ENCODE results near the gene RNF157.

The RNF157 gene

GRCh38 chr17:76152591-76152990, 87.7 kb downstream of the RNF157 start:
- no peak for DNase-seq (ENCODE audit: extremely low read depth, insufficient read length)
- no peak for TF ChIP-seq CTCF (IDR thresholded peaks at IDR 0.05; ENCODE audit: insufficient read depth, low read length, poor library complexity, severe bottlenecking)

GRCh38 chr17:76151896-76152454, 88.3 kb downstream of the RNF157 start:
- no peak for TF ChIP-seq CTCF (IDR thresholded peaks at IDR 0.05; ENCODE audit: insufficient read depth, low read length, poor library complexity, severe bottlenecking)
- DNase-seq (ENCODE audit: extremely low read depth, insufficient read length), result no peak
- H3K36me3 ChIP-seq (ENCODE audit: control insufficient read depth, insufficient read depth, low read length), result no peaks in the 10 kb centered on the region
- H3K27me3 ChIP-seq (replicated peaks; ENCODE audit: control insufficient read depth, insufficient read depth, low read length), result no peaks in the 10 kb centered on the region
- no peak overlapping the region for H3K4me3 ChIP-seq (replicated peaks; ENCODE audit: low read depth, low read length)

More at GRCh38 chr17:76152591-76152990, 87.7 kb downstream of the RNF157 start:
- H3K27me3 ChIP-seq (replicated peaks; ENCODE audit: control insufficient read depth, insufficient read depth, low read length), result no peaks in the 10 kb centered on the region
- H3K4me3 ChIP-seq (replicated peaks; ENCODE audit: low read depth, low read length), result no peak overlapping the region
- no peaks in the 10 kb centered on the region for H3K36me3 ChIP-seq (ENCODE audit: control insufficient read depth, insufficient read depth, low read length)

GRCh38 chr17:76150712-76151622, 89.3 kb downstream of the RNF157 start:
- Histone ChIP-seq H3K4me3 (replicated peaks; ENCODE audit: low read depth, low read length) (no peak overlapping the region), H3K36me3 (ENCODE audit: control insufficient read depth, insufficient read depth, low read length) (no peaks in the 10 kb centered on the region), H3K27me3 (replicated peaks; ENCODE audit: control insufficient read depth, insufficient read depth, low read length) (no peaks in the 10 kb centered on the region)
- TF ChIP-seq CTCF (IDR thresholded peaks at IDR 0.05; ENCODE audit: insufficient read depth, low read length, poor library complexity, severe bottlenecking), result no peak
- DNase-seq (ENCODE audit: extremely low read depth, insufficient read length), result no peak

- H3K36me3 ChIP-seq (ENCODE audit: control insufficient read depth, insufficient read depth, low read length), result no peaks in the 10 kb centered on the region
- no peaks in the 10 kb centered on the region for H3K27me3 ChIP-seq (replicated peaks; ENCODE audit: control insufficient read depth, insufficient read depth, low read length)
- TF ChIP-seq CTCF (IDR thresholded peaks at IDR 0.05; ENCODE audit: insufficient read depth, low read length, poor library complexity, severe bottlenecking), result no peak
- no peak overlapping the region for H3K4me3 ChIP-seq (replicated peaks; ENCODE audit: low read depth, low read length)
- DNase-seq (ENCODE audit: extremely low read depth, insufficient read length), result no peak
Measured at GRCh38 chr17:76149214-76149613, 91.1 kb downstream of the RNF157 start.

GRCh38 chr17:76148015-76148326, 92.3 kb downstream of the RNF157 start:
- Histone ChIP-seq H3K4me3 (replicated peaks; ENCODE audit: low read depth, low read length) (no peak overlapping the region), H3K27me3 (replicated peaks; ENCODE audit: control insufficient read depth, insufficient read depth, low read length) (no peaks in the 10 kb centered on the region), H3K36me3 (ENCODE audit: control insufficient read depth, insufficient read depth, low read length) (no peaks in the 10 kb centered on the region)
- DNase-seq (ENCODE audit: extremely low read depth, insufficient read length), result no peak
- no peak for TF ChIP-seq CTCF (IDR thresholded peaks at IDR 0.05; ENCODE audit: insufficient read depth, low read length, poor library complexity, severe bottlenecking)

Data from GM06990 (cell line).